SU-DHL-6 (cell line): ENCODE measurements around the gene ACACA.
A peak's percentile ranks its signal among the peaks of the same experiment; 100 is the strongest.

ENCODE experiments used
- H2AFZ ChIP-seq: fragments of 200-600 bp; sonication (generic); 2 replicates; pipeline ENCODE4 v1.6.1; 2014; ENCODE audit warnings: low read depth, mild to moderate bottlenecking, moderate library complexity, mixed read lengths, antibody characterized with exemption, low read length; ENCODE audit not compliant: severe bottlenecking
- H3F3A ChIP-seq: fragments of 200-600 bp; shearing (Covaris generic); 2 replicates; pipeline ENCODE4 v1.6.0; 2016; ENCODE audit warnings: antibody characterized with exemption, mild to moderate bottlenecking; ENCODE audit not compliant: insufficient read depth
- H3K27ac ChIP-seq: fragments of 200-600 bp; sonication (generic); 2 replicates; pipeline ENCODE4 v1.5.1; 2016; ENCODE audit warnings: low read depth, mild to moderate bottlenecking, low read length, moderate library complexity, mixed read lengths
- H3K27me3 ChIP-seq: fragments of 200-600 bp; sonication (generic), shearing (Covaris generic); 2 replicates; pipeline ENCODE4 v1.6.0; 2014; ENCODE audit warnings: mild to moderate bottlenecking, low read length
- H3K36me3 ChIP-seq: fragments of 200-600 bp; sonication (generic); 2 replicates; pipeline ENCODE4 v1.6.1; 2014; ENCODE audit warnings: mild to moderate bottlenecking, low read length, mixed read lengths
- H3K4me2 ChIP-seq: fragments of 300-600, 200-600 bp; shearing (Covaris generic), sonication (generic); 2 replicates; pipeline ENCODE4 v1.6.0; 2014; ENCODE audit warnings: low read length, low read depth, mild to moderate bottlenecking; ENCODE audit not compliant: poor library complexity, severe bottlenecking
- H3K4me3 ChIP-seq: fragments of 200-600 bp; sonication (generic); 2 replicates; pipeline ENCODE4 v1.5.1; 2014; ENCODE audit warnings: antibody characterized with exemption, low read length, mild to moderate bottlenecking, mixed read lengths; ENCODE audit not compliant: insufficient read depth, poor library complexity, severe bottlenecking
- H3K79me2 ChIP-seq: fragments of 200-600 bp; sonication (generic); 2 replicates; pipeline ENCODE4 v1.6.1; 2014; ENCODE audit warnings: mild to moderate bottlenecking, low read length, moderate library complexity; ENCODE audit not compliant: insufficient read depth
- H3K9ac ChIP-seq: fragments of 200-600 bp; sonication (generic); 2 replicates; pipeline ENCODE4 v1.7.0; 2014; ENCODE audit warnings: mild to moderate bottlenecking, low read length
- H3K9me2 ChIP-seq: fragments of 200-600 bp; sonication (generic); replicated peaks from 2 replicates; pipeline ENCODE4 v1.6.1; 2014; ENCODE audit warnings: low read length; ENCODE audit not compliant: insufficient read depth
- H3K9me3 ChIP-seq: fragments of 200-600 bp; sonication (generic); 2 replicates; pipeline ENCODE4 v1.6.1; 2014; ENCODE audit warnings: low read length, mixed read lengths; ENCODE audit not compliant: insufficient read depth
- H4K20me1 ChIP-seq: fragments of 200-600 bp; sonication (generic); 2 replicates; pipeline ENCODE4 v1.6.1; 2014; ENCODE audit warnings: low read depth, mild to moderate bottlenecking, antibody characterized with exemption, low read length, moderate library complexity, mixed read lengths
- EZH2phosphoT487 ChIP-seq: fragments of 200-600 bp; sonication (generic), shearing (Covaris generic); conservative IDR thresholded peaks from 2 replicates; pipeline ENCODE4 v1.6.1; 2018; ENCODE audit warnings: mild to moderate bottlenecking, antibody characterized with exemption, low read length, moderate library complexity, mixed read lengths
- TF ChIP-seq, protein P1 (sequence below): fragments of 200-600 bp; sonication (generic); IDR thresholded peaks from one replicate; pipeline ENCODE4 v1.5.1; 2017; ENCODE audit warnings: antibody characterized with exemption, mild to moderate bottlenecking, low read length, moderate library complexity; ENCODE audit not compliant: insufficient read depth, poor library complexity, severe bottlenecking

The ACACA gene

DNA sequence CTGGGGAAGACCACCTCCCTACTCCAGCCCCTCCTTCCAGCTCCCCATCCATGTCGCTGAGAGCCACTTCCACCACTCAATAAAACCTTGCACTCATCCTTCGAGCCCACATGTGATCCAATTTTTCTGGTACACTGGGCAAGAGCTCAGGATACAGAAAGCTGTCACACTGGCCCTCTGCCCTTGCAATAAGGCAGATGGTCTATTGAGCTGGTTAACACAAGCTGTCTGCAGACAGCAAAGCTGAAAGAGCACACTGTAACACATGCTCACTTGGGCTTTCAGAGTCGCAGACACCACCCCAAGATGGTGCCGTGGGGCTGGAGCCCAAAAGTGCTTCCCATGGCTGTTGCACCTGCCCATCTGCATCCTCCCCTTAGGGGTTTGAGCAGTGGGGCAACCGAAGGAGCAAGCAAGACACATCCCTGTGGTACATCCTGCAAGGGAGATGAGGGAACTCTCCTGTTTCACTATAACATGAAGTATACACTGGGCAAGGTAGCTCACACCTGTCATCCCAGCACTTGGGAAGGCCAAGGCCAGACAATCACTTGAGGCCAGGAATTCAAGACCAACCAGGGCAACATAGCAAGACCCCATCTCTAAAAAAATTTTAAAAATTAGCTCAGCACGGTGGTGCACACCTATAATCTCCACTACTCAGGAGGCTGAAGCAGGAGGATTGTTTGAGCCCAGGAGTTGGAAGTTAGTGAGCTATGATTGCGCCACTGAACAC is 83.6 kb downstream of the ACACA start:
- Histone ChIP-seq H3K9me2 (no peaks in the 10 kb centered on the region), H2AFZ (no peak overlapping the region), H3K9me3 (no peaks in the 10 kb centered on the region), H3K79me2 (0 out of 2 replicates have a peak, but pooled peaks cover 9% of the 10 kb centered on the region), H3K27ac (no peak overlapping the region), H3K4me2 (no peak overlapping the region), H3F3A (peaks cover 8% of the 10 kb centered on the region; the same call in 1 of the 2 replicates), H3K9ac (no peak overlapping the region), H4K20me1 (no peaks in the 10 kb centered on the region), H3K27me3 (no peaks in the 10 kb centered on the region), H3K4me3 (no peak overlapping the region), H3K36me3 (0 out of 2 replicates have a peak, but pooled peaks cover 2% of the 10 kb centered on the region)
- no peak for TF ChIP-seq EZH2phosphoT487
- TF ChIP-seq, protein P1, sequence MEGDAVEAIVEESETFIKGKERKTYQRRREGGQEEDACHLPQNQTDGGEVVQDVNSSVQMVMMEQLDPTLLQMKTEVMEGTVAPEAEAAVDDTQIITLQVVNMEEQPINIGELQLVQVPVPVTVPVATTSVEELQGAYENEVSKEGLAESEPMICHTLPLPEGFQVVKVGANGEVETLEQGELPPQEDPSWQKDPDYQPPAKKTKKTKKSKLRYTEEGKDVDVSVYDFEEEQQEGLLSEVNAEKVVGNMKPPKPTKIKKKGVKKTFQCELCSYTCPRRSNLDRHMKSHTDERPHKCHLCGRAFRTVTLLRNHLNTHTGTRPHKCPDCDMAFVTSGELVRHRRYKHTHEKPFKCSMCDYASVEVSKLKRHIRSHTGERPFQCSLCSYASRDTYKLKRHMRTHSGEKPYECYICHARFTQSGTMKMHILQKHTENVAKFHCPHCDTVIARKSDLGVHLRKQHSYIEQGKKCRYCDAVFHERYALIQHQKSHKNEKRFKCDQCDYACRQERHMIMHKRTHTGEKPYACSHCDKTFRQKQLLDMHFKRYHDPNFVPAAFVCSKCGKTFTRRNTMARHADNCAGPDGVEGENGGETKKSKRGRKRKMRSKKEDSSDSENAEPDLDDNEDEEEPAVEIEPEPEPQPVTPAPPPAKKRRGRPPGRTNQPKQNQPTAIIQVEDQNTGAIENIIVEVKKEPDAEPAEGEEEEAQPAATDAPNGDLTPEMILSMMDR, result no peak

DNA sequence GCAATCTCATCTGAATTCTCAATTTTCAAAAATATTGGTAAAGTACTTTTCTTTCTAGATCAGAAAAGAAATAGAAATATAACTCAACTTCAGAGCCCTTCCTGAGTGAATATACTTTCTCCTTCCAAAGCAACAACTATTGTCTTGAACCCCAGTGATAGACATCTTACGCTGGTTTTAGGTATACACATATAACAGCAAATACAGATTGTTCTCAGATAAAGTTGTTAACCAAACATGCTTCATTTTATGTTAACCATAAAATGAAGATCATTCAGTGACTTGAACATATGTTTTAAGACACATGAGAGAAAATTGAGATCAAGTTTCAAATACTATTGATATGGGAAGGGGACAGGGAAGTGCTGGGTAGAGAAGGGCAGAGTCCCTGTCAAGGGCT is 84.5 kb downstream of the ACACA start:
- H4K20me1 ChIP-seq, result no peaks in the 10 kb centered on the region
- no peak overlapping the region for H2AFZ ChIP-seq
- no peaks in the 10 kb centered on the region for H3K9me2 ChIP-seq
- no peak overlapping the region for H3K9ac ChIP-seq
- TF ChIP-seq, protein P1, result no peak
- TF ChIP-seq EZH2phosphoT487, result no peak
- no peaks in the 10 kb centered on the region for H3K27me3 ChIP-seq
- H3K4me3 ChIP-seq, result no peak overlapping the region
- H3K9me3 ChIP-seq, result no peaks in the 10 kb centered on the region
- H3F3A ChIP-seq, result peaks cover 8% of the 10 kb centered on the region; the same call in 1 of the 2 replicates
- H3K36me3 ChIP-seq, result 0 out of 2 replicates have a peak, but pooled peaks cover 2% of the 10 kb centered on the region
- H3K27ac ChIP-seq, result no peak overlapping the region
- H3K4me2 ChIP-seq, result no peak overlapping the region
- 0 out of 2 replicates have a peak, but pooled peaks cover 9% of the 10 kb centered on the region for H3K79me2 ChIP-seq

DNA sequence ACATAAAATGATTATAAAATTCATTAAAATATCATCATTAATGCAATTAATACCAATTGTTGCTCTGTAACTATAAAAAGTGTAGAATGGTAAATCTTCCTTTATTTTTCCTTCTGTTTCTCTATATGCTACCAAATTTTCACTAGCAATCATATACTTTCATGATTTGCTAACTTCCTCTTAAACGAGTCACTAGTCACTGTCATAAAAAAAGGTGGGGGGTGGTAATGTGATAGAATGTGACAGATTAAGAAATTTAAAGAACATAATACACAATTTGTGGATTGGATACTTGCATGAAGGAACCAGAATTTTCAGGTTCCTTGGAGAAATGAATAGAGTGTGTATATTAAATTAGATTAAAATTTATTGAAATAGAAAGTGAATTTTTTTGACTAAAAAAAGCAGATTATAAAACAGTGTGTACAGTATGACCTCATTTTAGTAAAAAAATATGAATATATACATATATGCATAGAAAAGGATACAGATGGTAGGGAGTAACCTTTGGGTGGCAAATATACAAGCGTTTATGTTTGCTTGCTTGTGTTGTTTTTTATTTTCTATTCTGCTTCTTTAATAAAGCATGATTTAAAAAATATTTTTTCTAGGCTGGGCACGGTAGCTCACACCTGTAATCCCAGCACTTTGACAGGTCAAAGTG is 87.6 kb downstream of the ACACA start:
- Histone ChIP-seq H3K79me2 (peaks cover 14% of the 10 kb centered on the region; the same call in 1 of the 2 replicates), H3K36me3 (no peaks in the 10 kb centered on the region)

More for the DNA sequence above, 87.6 kb downstream of the ACACA start:
- Histone ChIP-seq H3K9me2 (no peaks in the 10 kb centered on the region), H3K4me3 (no peak overlapping the region), H2AFZ (no peak overlapping the region), H4K20me1 (no peaks in the 10 kb centered on the region), H3K4me2 (no peak overlapping the region), H3K9ac (no peak overlapping the region), H3K27me3 (no peaks in the 10 kb centered on the region), H3F3A (peaks cover 8% of the 10 kb centered on the region; the same call in 1 of the 2 replicates), H3K9me3 (no peaks in the 10 kb centered on the region), H3K27ac (0 out of 2 replicates have a peak overlapping the region, but pooled peaks have one; percentile 4)
- TF ChIP-seq, protein P1, result no peak
- TF ChIP-seq EZH2phosphoT487, result no peak
